SU-DHL-6 (cell line): ENCODE measurements around the gene KRTAP5-8.

ENCODE experiments used
- CTCF ChIP-seq: fragments of 200-600 bp; sonication (generic); IDR thresholded peaks from one replicate; pipeline ENCODE4 v1.5.1; 2017; ENCODE audit warnings: antibody characterized with exemption, mild to moderate bottlenecking, low read length, moderate library complexity; ENCODE audit not compliant: insufficient read depth, poor library complexity, severe bottlenecking
- EZH2phosphoT487 ChIP-seq: fragments of 200-600 bp; sonication (generic), shearing (Covaris generic); conservative IDR thresholded peaks from 2 replicates; pipeline ENCODE4 v1.6.1; 2018; ENCODE audit warnings: mild to moderate bottlenecking, antibody characterized with exemption, low read length, moderate library complexity, mixed read lengths

GRCh38 chr11:71557257-71557656 lies 19.4 kb downstream of the KRTAP5-8 start:
- no peak for TF ChIP-seq CTCF
- TF ChIP-seq EZH2phosphoT487, result no peak
